K562 (cell line): ENCODE measurements around the gene PEX5L. TPM values are rescaled to one million over a fixed set of nuclear protein-coding genes. Genes with fewer than 3 reads are reported as not detected.

Experiments used
- ATAC-seq: fragments of 200-7000 bp; cut with Tn5 transposase; 3 replicates; pipeline ENCODE4 v1.9.1; 2020; ENCODE audit warnings: moderate library complexity
- BruUV-seq: library from RNA; stranded (reverse); fragments of 400-500 nt; replicated peaks from 2 replicates; lab custom pipeline; 2021; lab: Mats Ljungman, UMichigan
- CTCF ChIA-PET: fragments of 300-600 bp; formaldehyde crosslinking; extraction: SDS; loops from one replicate; lab custom pipeline; 2021; ENCODE audit warnings: low intra/inter-chr PET ratio; lab: Yijun Ruan, JAX
- POLR2A ChIA-PET: fragments of 300-600, 350-650 bp; sonication (Branson Sonifier 250); formaldehyde crosslinking; extraction: SDS; loops from one replicate; lab custom pipeline; 2021; ENCODE audit warnings: antibody characterized with exemption, inconsistent platforms; lab: Yijun Ruan, JAX
- DNase-seq, 4 experiments: peaks; one replicate each; pipeline versions ENCODE4 v3.0.0 to v3.0.0-alpha.2; 2011 to 2018; ENCODE audit warnings: low spot score in 3 of 4, mixed read lengths in 3 of 4; ENCODE audit errors: extremely low read depth in 1 of 4
- FAIRE-seq: peaks from 2 replicates; lab custom pipeline; 2011; peaks lifted over from hg19 to GRCh38; lab: Jason Lieb, UNC
- H2AFZ ChIP-seq: 2 replicates; pipeline ENCODE4 v1.6.0; 2011; ENCODE audit warnings: low read depth, low read length, control low read depth, inconsistent platforms
- H3K27ac ChIP-seq: fragments of 200-600 bp; 3 replicates; pipeline ENCODE4 v1.8.0; 2011; ENCODE audit warnings: low read depth, mild to moderate bottlenecking, control low read depth, inconsistent platforms, low read length, moderate library complexity, mixed read lengths; ENCODE audit errors: extremely low read depth
- H3K27me3 ChIP-seq, 2 experiments: fragments of 300-600 bp in 1 of 2; 2 replicates in 1 of 2; 3 replicates in 1 of 2; pipeline versions ENCODE4 v1.6.0 to v1.8.0; 2011; ENCODE audit warnings: inconsistent platforms in 2 of 2, low read length in 2 of 2, mild to moderate bottlenecking in 1 of 2, mixed read lengths in 1 of 2, moderate library complexity in 1 of 2; ENCODE audit not compliant: control insufficient read depth in 2 of 2, insufficient read depth in 2 of 2
- H3K36me3 ChIP-seq: fragments of 300-600 bp; 3 replicates; pipeline ENCODE4 v1.8.0; 2011; ENCODE audit warnings: mild to moderate bottlenecking, low read length, inconsistent platforms; ENCODE audit not compliant: control insufficient read depth, insufficient read depth
- H3K4me1 ChIP-seq, 2 experiments: fragments of 200-600 bp in 1 of 2; replicated peaks in 1 of 2; 2 replicates in 1 of 2; 3 replicates in 1 of 2; pipeline versions ENCODE4 v1.5.1 to v1.8.0; 2011; ENCODE audit warnings: inconsistent platforms in 2 of 2, low read length in 2 of 2, mild to moderate bottlenecking in 1 of 2, mixed read lengths in 1 of 2, moderate library complexity in 1 of 2; ENCODE audit not compliant: control insufficient read depth in 2 of 2, insufficient read depth in 2 of 2
- H3K4me2 ChIP-seq: 2 replicates; pipeline ENCODE4 v1.6.1; 2011; ENCODE audit warnings: low read length, control low read depth, inconsistent platforms, mixed read lengths; ENCODE audit not compliant: insufficient read depth
- H3K4me3 ChIP-seq: fragments of 200-600 bp; sonication (generic), shearing (Covaris generic); 2 replicates; pipeline ENCODE4 v1.5.1; 2016; ENCODE audit warnings: control low read depth, inconsistent platforms
- H3K79me2 ChIP-seq: fragments of 200-600 bp; 3 replicates; pipeline ENCODE4 v1.8.0; 2011; ENCODE audit warnings: low read length, inconsistent platforms; ENCODE audit not compliant: control insufficient read depth, insufficient read depth
- H3K9ac ChIP-seq, 2 experiments: 2 replicates each; pipeline versions ENCODE4 v1.6.0 to v1.6.1; 2011; ENCODE audit warnings: low read depth in 2 of 2, low read length in 2 of 2, control low read depth in 1 of 2, inconsistent platforms in 1 of 2, mild to moderate bottlenecking in 1 of 2, mixed read lengths in 1 of 2; ENCODE audit not compliant: insufficient read depth in 1 of 2
- H3K9me1 ChIP-seq: one replicate; pipeline ENCODE4 v1.6.0; 2011; ENCODE audit warnings: inconsistent platforms, mild to moderate bottlenecking, low read length, moderate library complexity; ENCODE audit not compliant: control insufficient read depth, insufficient read depth
- H3K9me3 ChIP-seq: replicated peaks from 2 replicates; pipeline ENCODE4 v1.5.1; 2011; ENCODE audit warnings: low read depth, low read length, inconsistent platforms; ENCODE audit not compliant: control insufficient read depth, insufficient read depth
- H4K20me1 ChIP-seq: replicated peaks from 2 replicates; pipeline ENCODE4 v1.6.1; 2011; ENCODE audit warnings: low read length, inconsistent platforms, mixed read lengths; ENCODE audit not compliant: control insufficient read depth, insufficient read depth
- CTBP1 ChIP-seq: fragments of 450-650 bp; IDR thresholded peaks from 2 replicates; pipeline ENCODE4 v1.6.1; 2016; ENCODE audit warnings: borderline replicate concordance
- E2F3 ChIP-seq: fragments of 250-450 bp; sonication (Bioruptor Pico); IDR thresholded peaks from 2 replicates; pipeline ENCODE4 v1.4.0; 2020; ENCODE audit warnings: mild to moderate bottlenecking
- ETV5 ChIP-seq: sonication (generic); formaldehyde crosslinking; IDR thresholded peaks from 2 replicates; pipeline ENCODE4 v1.4.0; 2020; ENCODE audit warnings: low read depth, mild to moderate bottlenecking, missing genetic modification reagents
- GTF2F1 ChIP-seq: IDR thresholded peaks from 2 replicates; pipeline ENCODE4 v1.6.1; 2011; ENCODE audit warnings: low read depth, low read length, improper control_type of control experiment
- HNRNPK ChIP-seq: fragments of 200-400 bp; formaldehyde crosslinking; IDR thresholded peaks from one replicate; pipeline ENCODE4 v1.6.1; 2018; ENCODE audit warnings: mild to moderate bottlenecking, low read depth, low read length; ENCODE audit not compliant: poor library complexity, severe bottlenecking
- SIRT6 ChIP-seq: IDR thresholded peaks from one replicate; pipeline ENCODE4 v1.6.1; 2012; ENCODE audit warnings: low read depth, mild to moderate bottlenecking, control low read depth, inconsistent platforms, low read length, moderate library complexity
- STAG1 ChIP-seq: sonication (generic); formaldehyde crosslinking; IDR thresholded peaks from 2 replicates; pipeline ENCODE4 v1.5.0; 2020; ENCODE audit warnings: missing genetic modification reagents, borderline replicate concordance
- TEAD1 ChIP-seq, 2 experiments: fragments of 450-650 bp in 1 of 2; sonication (generic) in 1 of 2; formaldehyde crosslinking; IDR thresholded peaks; 2 replicates each; pipeline versions ENCODE4 v1.4.0 to v1.8.0; 2020 to 2022; ENCODE audit warnings: mild to moderate bottlenecking in 2 of 2, missing genetic modification reagents in 1 of 2
- XRCC4 ChIP-seq: IDR thresholded peaks from one replicate; pipeline ENCODE4 v1.6.1; 2011; ENCODE audit not compliant: insufficient read depth, insufficient read length; ENCODE audit errors: extremely low read depth
- ZBTB8A ChIP-seq: fragments of 450-650 bp; IDR thresholded peaks from 2 replicates; pipeline ENCODE4 v1.6.1; 2018; ENCODE audit warnings: mild to moderate bottlenecking, moderate library complexity; ENCODE audit not compliant: partially characterized antibody
- ZNF133 ChIP-seq: fragments of 250-450 bp; sonication (Bioruptor Pico); IDR thresholded peaks from 2 replicates; pipeline ENCODE4 v1.4.0; 2020; ENCODE audit warnings: mild to moderate bottlenecking
- ZNF24 ChIP-seq: fragments of 450-650 bp; IDR thresholded peaks from 2 replicates; pipeline ENCODE4 v1.6.1; 2016
- ZNF444 ChIP-seq: fragments of 250-450 bp; sonication (Bioruptor Pico); IDR thresholded peaks from 2 replicates; pipeline ENCODE4 v1.4.0; 2020; ENCODE audit warnings: mild to moderate bottlenecking, moderate library complexity
- ZNF445 ChIP-seq: fragments of 250-450 bp; sonication (Bioruptor Pico); IDR thresholded peaks from 2 replicates; pipeline ENCODE4 v1.4.0; 2020; ENCODE audit warnings: low read depth, mild to moderate bottlenecking, moderate library complexity
- ZNF707 ChIP-seq: fragments of 250-450 bp; sonication (Bioruptor Pico); conservative IDR thresholded peaks from 2 replicates; pipeline ENCODE4 v1.8.0; 2022; ENCODE audit warnings: inconsistent platforms, mild to moderate bottlenecking, moderate library complexity
- whole genome bisulfite sequencing: fragments of 100-300 bp; shearing (Covaris generic); methylation state at CpG from one replicate; pipeline ENCODE4 v1.1.6; 2016; ENCODE audit warnings: low coverage, mixed read lengths; ENCODE audit not compliant: insufficient coverage; ENCODE audit errors: missing lambda C conversion rate; 5-methylcytosine and 5-hydroxymethylcytosine counted together
- in situ Hi-C: fragments of 300-500 bp; cut with MboI; formaldehyde crosslinking; loops from 4 replicates; pipeline ENCODE4 v1.15.0; 2018; ENCODE audit warnings: inconsistent platforms, mixed read lengths
- intact Hi-C: fragments of 100-400 bp; cut with micrococcal nuclease; formaldehyde crosslinking; loops from 2 replicates; pipeline ENCODE4 v1.14.2; 2022
- polyA plus RNA-seq, 8 experiments: library from polyadenylated mRNA; depleted of rRNA in 4 of 8; stranded (reverse) in 5 of 8; unstranded in 3 of 8; fragments of >200 nt; fragmentation: Nextera tagmentation in 2 of 8; fragmentation: Illumina TruSeq in 1 of 8; extraction: Ambion mirVana in 2 of 8; extraction: Trizol in 1 of 8; gene quantifications; 2 replicates each; pipeline versions ENCODE4 v1.2.1 to v1.2.3, GENCODE V29; 2011 to 2014; ENCODE audit warnings: inconsistent platforms in 1 of 8, missing spikeins in 1 of 8
- total RNA-seq, 7 experiments: library from RNA; depleted of rRNA in 6 of 7; stranded (reverse); fragments of >200 nt in 6 of 7; fragmentation: Illumina TruSeq in 2 of 7; extraction: Trizol in 2 of 7; gene quantifications; 2 replicates each; pipeline versions ENCODE4 v1.2.1 to v1.2.3, GENCODE V29; 2011 to 2021; ENCODE audit warnings: low replicate concordance in 1 of 7
- TF ChIP-seq, protein P1 (sequence below): fragments of 450-650 bp; IDR thresholded peaks from 2 replicates; pipeline ENCODE4 v1.7.0; 2016; ENCODE audit warnings: borderline replicate concordance
- TF ChIP-seq, protein P2 (sequence below): fragments of 250-450 bp; sonication (Bioruptor Pico); IDR thresholded peaks from 2 replicates; pipeline ENCODE4 v1.8.0; 2022; ENCODE audit warnings: moderate library complexity, mild to moderate bottlenecking, inconsistent platforms
- TF ChIP-seq, protein P3 (sequence below): sonication (generic); formaldehyde crosslinking; IDR thresholded peaks from 2 replicates; pipeline ENCODE4 v1.8.0; 2023; ENCODE audit warnings: mild to moderate bottlenecking, missing genetic modification reagents
- TF ChIP-seq, protein P4 (sequence below): fragments of 250-450 bp; sonication (Bioruptor Pico); IDR thresholded peaks from 2 replicates; pipeline ENCODE4 v1.4.0; 2020; ENCODE audit warnings: mild to moderate bottlenecking

PEX5L gene
- total and polyA plus RNA-seq, 9 of the 15 experiments (the other 6 are each of a cell fraction or from before 2014, with no cell fraction given), result not detected

DNA sequence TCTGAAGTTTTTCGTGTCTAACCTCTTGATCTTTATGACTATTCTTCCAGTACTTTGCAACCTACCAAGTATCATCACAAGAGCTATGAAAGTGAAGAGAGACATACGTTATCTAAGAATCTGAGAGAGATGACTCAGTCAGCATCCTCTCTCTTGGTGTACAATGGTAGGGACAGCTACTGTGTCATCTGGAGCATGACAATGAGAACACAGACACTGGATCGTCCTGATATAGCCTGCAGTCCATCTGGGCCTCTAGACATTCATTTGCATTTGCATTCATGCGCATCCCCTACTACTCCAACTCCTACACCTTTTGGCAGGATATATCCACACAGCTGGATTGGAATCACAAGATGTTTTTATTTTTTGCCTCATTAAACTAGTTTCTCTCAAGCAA, 115.2 kb downstream of the PEX5L start:
- no peaks in the 10 kb centered on the region for H4K20me1 ChIP-seq
- no peak overlapping the region for H3K9ac ChIP-seq
- ChIA-PET CTCF (no interaction called here), POLR2A (no interaction called here)
- intact Hi-C loops, result no loop called here
- no TSS peak for BruUV-seq
- no peaks in the 10 kb centered on the region; a peak in 1 of 5 replicates for H3K27me3 ChIP-seq
- FAIRE-seq, result no peak
- no peak overlapping the region for H3K27ac ChIP-seq
- no peak for ATAC-seq
- in situ Hi-C loops, result no loop called here
- no peaks in the 10 kb centered on the region for H3K79me2 ChIP-seq
- 0% methylated on average over 4 of the region's 4 CpGs for WGBS
- no peak overlapping the region for H3K4me2 ChIP-seq
- H3K9me1 ChIP-seq, result peaks cover 3% of the 10 kb centered on the region
- H3K4me1 ChIP-seq, result no peaks in the 10 kb centered on the region
- DNase-seq, result no peak
- no peak overlapping the region for H2AFZ ChIP-seq
- H3K36me3 ChIP-seq, result no peaks in the 10 kb centered on the region
- H3K4me3 ChIP-seq, result no peak overlapping the region
- H3K9me3 ChIP-seq, result no peaks in the 10 kb centered on the region
- no peak for TF ChIP-seq ZNF444 (CRISPR knock-in tag)
- TF ChIP-seq XRCC4, result no peak
- TF ChIP-seq ZNF707 (CRISPR knock-in tag), result no peak
- TF ChIP-seq, protein P1, sequence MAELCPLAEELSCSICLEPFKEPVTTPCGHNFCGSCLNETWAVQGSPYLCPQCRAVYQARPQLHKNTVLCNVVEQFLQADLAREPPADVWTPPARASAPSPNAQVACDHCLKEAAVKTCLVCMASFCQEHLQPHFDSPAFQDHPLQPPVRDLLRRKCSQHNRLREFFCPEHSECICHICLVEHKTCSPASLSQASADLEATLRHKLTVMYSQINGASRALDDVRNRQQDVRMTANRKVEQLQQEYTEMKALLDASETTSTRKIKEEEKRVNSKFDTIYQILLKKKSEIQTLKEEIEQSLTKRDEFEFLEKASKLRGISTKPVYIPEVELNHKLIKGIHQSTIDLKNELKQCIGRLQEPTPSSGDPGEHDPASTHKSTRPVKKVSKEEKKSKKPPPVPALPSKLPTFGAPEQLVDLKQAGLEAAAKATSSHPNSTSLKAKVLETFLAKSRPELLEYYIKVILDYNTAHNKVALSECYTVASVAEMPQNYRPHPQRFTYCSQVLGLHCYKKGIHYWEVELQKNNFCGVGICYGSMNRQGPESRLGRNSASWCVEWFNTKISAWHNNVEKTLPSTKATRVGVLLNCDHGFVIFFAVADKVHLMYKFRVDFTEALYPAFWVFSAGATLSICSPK, result no peak
- no peak for TF ChIP-seq TEAD1 (CRISPR knock-in tag; IDR thresholded peaks at IDR 0.05)
- TF ChIP-seq, protein P2, sequence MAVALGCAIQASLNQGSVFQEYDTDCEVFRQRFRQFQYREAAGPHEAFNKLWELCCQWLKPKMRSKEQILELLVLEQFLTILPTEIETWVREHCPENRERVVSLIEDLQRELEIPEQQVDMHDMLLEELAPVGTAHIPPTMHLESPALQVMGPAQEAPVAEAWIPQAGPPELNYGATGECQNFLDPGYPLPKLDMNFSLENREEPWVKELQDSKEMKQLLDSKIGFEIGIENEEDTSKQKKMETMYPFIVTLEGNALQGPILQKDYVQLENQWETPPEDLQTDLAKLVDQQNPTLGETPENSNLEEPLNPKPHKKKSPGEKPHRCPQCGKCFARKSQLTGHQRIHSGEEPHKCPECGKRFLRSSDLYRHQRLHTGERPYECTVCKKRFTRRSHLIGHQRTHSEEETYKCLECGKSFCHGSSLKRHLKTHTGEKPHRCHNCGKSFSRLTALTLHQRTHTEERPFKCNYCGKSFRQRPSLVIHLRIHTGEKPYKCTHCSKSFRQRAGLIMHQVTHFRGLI (CRISPR knock-in tag), result no peak
- TF ChIP-seq E2F3 (CRISPR knock-in tag), result no peak
- TF ChIP-seq, protein P3, sequence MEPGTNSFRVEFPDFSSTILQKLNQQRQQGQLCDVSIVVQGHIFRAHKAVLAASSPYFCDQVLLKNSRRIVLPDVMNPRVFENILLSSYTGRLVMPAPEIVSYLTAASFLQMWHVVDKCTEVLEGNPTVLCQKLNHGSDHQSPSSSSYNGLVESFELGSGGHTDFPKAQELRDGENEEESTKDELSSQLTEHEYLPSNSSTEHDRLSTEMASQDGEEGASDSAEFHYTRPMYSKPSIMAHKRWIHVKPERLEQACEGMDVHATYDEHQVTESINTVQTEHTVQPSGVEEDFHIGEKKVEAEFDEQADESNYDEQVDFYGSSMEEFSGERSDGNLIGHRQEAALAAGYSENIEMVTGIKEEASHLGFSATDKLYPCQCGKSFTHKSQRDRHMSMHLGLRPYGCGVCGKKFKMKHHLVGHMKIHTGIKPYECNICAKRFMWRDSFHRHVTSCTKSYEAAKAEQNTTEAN (CRISPR knock-in tag), result no peak
- no peak for TF ChIP-seq ZBTB8A
- no peak for TF ChIP-seq ZNF24
- TF ChIP-seq STAG1 (CRISPR knock-in tag), result no peak
- no peak for TF ChIP-seq GTF2F1
- TF ChIP-seq ZNF445 (CRISPR knock-in tag), result no peak
- TF ChIP-seq ETV5 (CRISPR knock-in tag), result no peak
- no peak for TF ChIP-seq HNRNPK
- no peak for TF ChIP-seq ZNF133 (CRISPR knock-in tag)
- TF ChIP-seq, protein P4, sequence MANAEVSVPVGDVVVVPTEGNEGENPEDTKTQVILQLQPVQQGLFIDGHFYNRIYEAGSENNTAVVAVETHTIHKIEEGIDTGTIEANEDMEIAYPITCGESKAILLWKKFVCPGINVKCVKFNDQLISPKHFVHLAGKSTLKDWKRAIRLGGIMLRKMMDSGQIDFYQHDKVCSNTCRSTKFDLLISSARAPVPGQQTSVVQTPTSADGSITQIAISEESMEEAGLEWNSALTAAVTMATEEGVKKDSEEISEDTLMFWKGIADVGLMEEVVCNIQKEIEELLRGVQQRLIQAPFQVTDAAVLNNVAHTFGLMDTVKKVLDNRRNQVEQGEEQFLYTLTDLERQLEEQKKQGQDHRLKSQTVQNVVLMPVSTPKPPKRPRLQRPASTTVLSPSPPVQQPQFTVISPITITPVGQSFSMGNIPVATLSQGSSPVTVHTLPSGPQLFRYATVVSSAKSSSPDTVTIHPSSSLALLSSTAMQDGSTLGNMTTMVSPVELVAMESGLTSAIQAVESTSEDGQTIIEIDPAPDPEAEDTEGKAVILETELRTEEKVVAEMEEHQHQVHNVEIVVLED (CRISPR knock-in tag), result no peak
- no peak for TF ChIP-seq CTBP1
- TF ChIP-seq SIRT6, result no peak
